T-helper 1 cell treated with Interleukin-12 subunit alpha and Interleukin-12 subunit beta and Interleukin-4 antibody, amounts not matched to agents 30 ng/mL and 1 ng/mL, for 36 hours (primary cell): ENCODE data around the gene BLTP2. TPM values are rescaled to one million over a fixed set of nuclear protein-coding genes. Genes with fewer than 3 reads are reported as not detected.

Experiments
- intact Hi-C: fragments of 100-400 bp; cut with micrococcal nuclease; formaldehyde crosslinking; loops from one replicate; pipeline ENCODE4 v1.15.1; 2024
- total RNA-seq: library from RNA; stranded (reverse); gene quantifications from 2 replicates; pipeline ENCODE4 v1.2.3, GENCODE V29; 2022

Gene BLTP2
- total RNA-seq, 1 donor from 2014 or later, result 172 TPM

DNA sequence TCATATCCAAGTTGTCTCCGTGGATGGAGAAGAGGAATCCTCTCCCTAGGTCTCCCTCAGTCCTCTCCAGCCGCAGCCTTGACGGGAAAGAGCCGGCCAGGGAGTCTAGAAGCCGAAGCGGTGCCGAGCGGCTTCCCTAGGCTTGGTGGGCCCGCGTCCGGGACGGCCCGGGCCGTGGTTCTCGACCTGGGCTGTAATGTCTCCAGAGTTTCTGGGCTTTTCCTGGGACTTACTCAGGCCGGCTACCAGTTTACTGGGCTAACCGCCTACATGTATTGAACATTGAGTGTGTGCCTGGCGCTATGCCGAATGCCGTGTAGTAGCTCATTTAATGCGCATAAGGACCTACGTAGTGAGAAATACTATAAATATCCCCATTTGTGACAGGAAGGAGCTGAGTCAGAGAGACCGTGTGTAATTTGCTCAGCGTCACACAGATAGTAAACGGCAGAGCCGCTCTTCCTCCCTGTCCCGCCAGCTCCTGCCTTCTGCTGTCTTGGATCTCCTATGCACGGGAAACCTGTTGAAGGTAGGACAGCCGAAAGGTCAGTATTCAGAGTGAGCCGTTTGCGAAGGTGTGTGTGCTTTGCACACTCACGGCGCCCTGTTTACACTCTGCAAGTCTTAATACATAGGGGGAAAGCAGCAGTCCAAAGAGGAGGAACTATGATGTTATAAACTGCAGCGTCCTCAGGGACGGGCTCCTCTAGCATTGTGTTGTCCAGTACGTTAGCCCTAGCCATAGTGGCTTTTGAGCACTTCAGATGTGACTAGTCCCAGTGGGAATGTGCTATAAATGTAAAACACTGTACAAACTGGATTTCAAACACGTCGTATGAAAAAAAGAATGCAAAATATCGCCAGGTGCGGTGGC, 45.4 kb downstream of the BLTP2 start:
- intact Hi-C loops, result loop anchor here (1.0 to 2.0 kb wide), 10 partner anchors 23 to 353 kb away; partner anchors contain the start of genes ALDOC, BLTP2, ERAL1 and PIGS

DNA sequence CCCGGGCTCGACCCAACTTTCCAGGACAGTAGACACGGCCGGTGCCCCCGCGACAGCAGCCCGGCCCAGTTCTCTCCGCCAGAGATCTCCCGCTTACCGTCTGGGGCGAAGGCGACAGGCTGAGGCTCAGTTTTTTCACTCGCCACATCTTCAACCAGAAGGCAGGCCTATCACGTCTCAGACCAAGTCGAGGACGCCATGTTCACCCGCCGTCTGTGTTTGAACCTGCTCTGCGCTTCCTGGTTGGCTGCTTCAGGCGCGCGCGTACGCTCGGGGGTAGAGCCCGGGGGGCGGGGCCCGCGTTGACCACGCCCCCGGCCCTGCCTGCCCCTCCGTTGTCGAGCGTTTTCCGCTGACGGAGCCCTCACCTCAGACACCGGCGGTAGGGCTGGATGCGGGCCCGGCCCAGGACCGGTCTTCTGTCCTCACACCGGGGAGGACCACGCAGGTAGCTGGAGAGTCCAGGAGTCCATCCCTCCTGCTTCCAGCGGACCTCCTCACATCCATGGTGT, 46.1 kb downstream of the BLTP2 start, which contains the start of gene SPAG5:
Gene SPAG5, minus strand, starts transcription at position 227 of the 512 bp plus-strand sequence. Its CDS starts 79 bp downstream, at position 148.
- intact Hi-C loops, result loop anchor here (1.0 to 2.0 kb wide), 10 partner anchors 23 to 353 kb away; partner anchors contain the start of genes ALDOC, BLTP2, ERAL1 and PIGS

DNA sequence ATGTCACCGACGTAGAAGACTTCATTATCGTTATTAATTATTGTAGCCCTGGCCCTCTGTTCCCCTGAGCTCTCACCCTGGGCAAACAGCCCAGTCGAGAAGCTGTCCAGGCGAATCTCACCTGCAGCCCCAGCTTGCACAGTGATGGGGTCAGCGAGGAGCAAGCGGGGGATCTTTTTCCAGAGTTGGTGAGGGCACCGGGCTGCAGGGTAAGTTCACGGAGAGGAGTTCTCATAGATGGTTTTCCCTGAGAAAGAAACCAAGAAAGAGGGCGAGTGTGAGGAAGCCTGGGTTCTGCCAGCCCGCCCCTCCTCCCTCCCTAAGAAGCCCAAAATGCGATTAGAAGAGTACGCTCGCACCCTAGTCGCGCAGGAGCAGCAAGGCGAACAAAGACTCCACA, 46.6 kb downstream of the BLTP2 start:
- intact Hi-C loops, result loop anchor here (2.0 kb wide), 1 partner anchor 256 kb away; the partner anchor contains the start of gene ERAL1

DNA sequence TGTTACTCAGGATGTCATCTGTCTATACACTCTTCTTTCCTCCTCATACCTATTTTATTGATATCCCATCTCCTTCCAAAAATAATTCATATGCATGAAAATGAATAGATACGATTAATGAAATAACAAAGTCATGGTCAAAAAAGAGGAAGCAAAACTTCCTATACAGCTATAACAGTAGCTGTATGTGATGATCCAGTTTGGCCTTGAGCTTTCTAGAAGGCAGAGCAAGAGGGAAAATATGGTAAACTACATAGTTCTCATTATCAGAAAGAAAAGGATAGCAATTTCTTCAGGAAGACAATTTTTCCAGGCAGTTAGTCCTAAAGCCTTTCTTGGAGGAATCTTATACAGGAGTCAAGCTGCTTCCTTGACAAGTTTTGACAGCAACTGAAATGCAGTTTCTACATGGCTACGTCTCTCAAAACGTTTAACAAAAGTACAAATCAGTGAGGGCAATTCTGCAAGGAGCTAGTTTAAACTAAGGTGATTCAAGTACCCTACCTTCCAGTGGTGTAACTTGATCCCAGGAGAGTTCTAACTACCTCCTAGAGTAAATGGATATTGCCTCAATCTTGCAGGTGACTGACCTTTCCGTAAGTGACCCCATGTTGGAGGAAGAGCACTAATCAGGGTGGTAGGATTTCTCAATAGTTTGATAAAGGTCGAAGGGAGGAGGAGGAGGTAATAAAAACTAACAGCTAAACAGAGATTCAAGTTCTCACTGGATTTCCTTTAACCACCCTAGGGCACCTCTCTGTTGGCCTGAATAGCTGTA, 47.2 kb downstream of the BLTP2 start:
- intact Hi-C loops, result loop anchor here (2.0 kb wide), 1 partner anchor 257 kb away; the partner anchor contains the start of gene ERAL1

Other genes with a start within 250 kb of the BLTP2 start
- gene SLC46A1, start 238.9 kb downstream of the BLTP2 start, total RNA-seq, result 2.3 and 2.9 TPM in 2 replicates
- not detected in 2 replicates for gene SLC13A2, start 171.5 kb downstream of the BLTP2 start, total RNA-seq
- not detected in 2 replicates for gene FOXN1, start 138.8 kb downstream of the BLTP2 start, total RNA-seq
- gene UNC119, start 92.5 kb downstream of the BLTP2 start, total RNA-seq, result 138 and 160 TPM in 2 replicates
- 71.9 and 73.6 TPM in 2 replicates for gene PIGS, start 73.6 kb downstream of the BLTP2 start, total RNA-seq
- 142 and 146 TPM in 2 replicates for gene ALDOC, start 68.3 kb downstream of the BLTP2 start, total RNA-seq
- 96.4 and 101 TPM in 2 replicates for gene SPAG5, start 46.1 kb downstream of the BLTP2 start, total RNA-seq
- gene RSKR, start 31.0 kb downstream of the BLTP2 start, total RNA-seq, result 31.8 and 32.1 TPM in 2 replicates
- 49.9 TPM in 2 replicates for gene SDF2, start 16.7 kb upstream of the BLTP2 start, total RNA-seq
- gene SUPT6H, start 17.0 kb upstream of the BLTP2 start, total RNA-seq, result 95.8 and 104 TPM in 2 replicates
- 5.3 and 7.1 TPM in 2 replicates for gene PROCA1, start 66.7 kb upstream of the BLTP2 start, total RNA-seq
- gene RAB34, start 72.7 kb upstream of the BLTP2 start, total RNA-seq, result 9.0 and 9.4 TPM in 2 replicates
- 1,587 and 1,609 TPM in 2 replicates for gene RPL23A, start 74.8 kb upstream of the BLTP2 start, total RNA-seq
- 1.1 and 1.2 TPM in 2 replicates for gene TLCD1, start 81.1 kb upstream of the BLTP2 start, total RNA-seq
- gene NEK8, start 83.6 kb upstream of the BLTP2 start, total RNA-seq, result 5.4 and 6.5 TPM in 2 replicates
- 106 and 108 TPM in 2 replicates for gene TRAF4, start 98.9 kb upstream of the BLTP2 start, total RNA-seq
- gene FAM222B, start 197.6 kb upstream of the BLTP2 start, total RNA-seq, result 23.9 and 24.2 TPM in 2 replicates
- gene ERAL1, start 209.9 kb upstream of the BLTP2 start, total RNA-seq, result 46.1 and 46.9 TPM in 2 replicates